ENCODE results near the gene SAMD8.
"Not testable (repeated sequence)": the region's sequence is repeated elsewhere in the genome, so short reads cannot be mapped to it uniquely, and the experiment has no call there.

Gene SAMD8

GRCh38 chr10:75166623-75166972, 55.1 kb downstream of the SAMD8 start:
- Histone ChIP-seq H3K27me3 (ENCODE audit: control insufficient read depth, insufficient read depth, low read length) (no peaks in the 10 kb centered on the region), H3K27ac (ENCODE audit: low read length) (no peak overlapping the region), H3K4me1 (ENCODE audit: control insufficient read depth, low read depth, low read length) (no peaks in the 10 kb centered on the region), H3K9ac (ENCODE audit: low read length) (no peak overlapping the region), H3K36me3 (ENCODE audit: control insufficient read depth, low read depth, low read length) (no peaks in the 10 kb centered on the region), H3K9me3 (ENCODE audit: control insufficient read depth, low read depth, low read length) (no peaks in the 10 kb centered on the region), H3K4me3 (ENCODE audit: low read length) (no peak overlapping the region)

GRCh38 chr10:75168275-75168674, 56.8 kb downstream of the SAMD8 start:
- H3K9me3 ChIP-seq (ENCODE audit: control insufficient read depth, low read depth, low read length), result no peaks in the 10 kb centered on the region
- no peaks in the 10 kb centered on the region for H3K36me3 ChIP-seq (ENCODE audit: control insufficient read depth, low read depth, low read length)
- H3K9ac ChIP-seq (ENCODE audit: low read length), result no peak overlapping the region
- H3K4me1 ChIP-seq (ENCODE audit: control insufficient read depth, low read depth, low read length), result no peaks in the 10 kb centered on the region
- H3K27ac ChIP-seq (ENCODE audit: low read length), result no peak overlapping the region
- no peak overlapping the region for H3K4me3 ChIP-seq (ENCODE audit: low read length)
- H3K27me3 ChIP-seq (ENCODE audit: control insufficient read depth, insufficient read depth, low read length), result no peaks in the 10 kb centered on the region

DNA sequence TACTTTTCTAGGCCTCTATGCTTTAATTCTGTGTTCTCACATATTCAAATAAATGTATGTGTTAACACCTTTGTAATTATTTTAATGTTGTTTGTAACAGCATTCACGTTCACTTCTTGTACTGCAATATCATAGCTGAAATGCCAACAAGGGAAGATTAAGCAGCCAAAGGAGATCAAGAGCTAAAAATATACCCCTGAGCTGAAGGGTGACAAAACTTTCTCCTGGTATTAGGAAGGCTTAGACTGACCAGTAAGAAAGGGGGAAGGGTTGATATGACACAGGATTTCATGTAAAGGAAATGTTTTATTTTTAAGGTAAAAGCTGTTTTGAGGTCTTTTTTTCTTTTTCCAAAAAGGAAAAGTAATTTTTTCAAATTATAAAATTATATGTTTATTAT, 58.8 kb downstream of the SAMD8 start:
- Histone ChIP-seq H3K36me3 (ENCODE audit: control insufficient read depth, low read depth, low read length) (no peaks in the 10 kb centered on the region), H3K9me3 (ENCODE audit: control insufficient read depth, low read depth, low read length) (no peaks in the 10 kb centered on the region), H3K27me3 (ENCODE audit: control insufficient read depth, insufficient read depth, low read length) (no peaks in the 10 kb centered on the region), H3K9ac (ENCODE audit: low read length) (no peak overlapping the region), H3K4me3 (ENCODE audit: low read length) (no peak overlapping the region), H3K4me1 (ENCODE audit: control insufficient read depth, low read depth, low read length) (no peaks in the 10 kb centered on the region), H3K27ac (ENCODE audit: low read length) (no peak overlapping the region)

DNA sequence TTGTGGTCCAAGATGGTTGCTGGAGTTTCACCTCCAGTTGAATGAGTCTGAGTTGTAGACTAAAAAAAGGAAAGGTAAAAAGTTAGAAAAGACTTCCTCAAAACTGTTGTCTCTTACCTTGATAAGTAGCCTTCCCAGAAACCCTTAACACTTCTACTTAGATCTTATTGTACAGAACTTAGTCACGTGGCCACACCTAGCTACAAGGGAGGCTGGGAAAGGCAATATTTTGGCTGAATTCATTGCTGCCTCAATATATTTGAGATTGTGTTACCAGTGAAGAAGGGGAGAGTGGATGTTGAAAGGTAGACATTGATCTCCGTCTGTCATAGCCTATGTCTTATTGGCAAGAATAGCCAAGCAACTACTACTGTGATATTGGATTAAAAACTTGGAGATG, 63.6 kb downstream of the SAMD8 start:
- no peaks in the 10 kb centered on the region for H3K4me1 ChIP-seq (ENCODE audit: control insufficient read depth, low read depth, low read length)
- no peak overlapping the region for H3K4me3 ChIP-seq (ENCODE audit: low read length)
- no peaks in the 10 kb centered on the region for H3K9me3 ChIP-seq (ENCODE audit: control insufficient read depth, low read depth, low read length)
- no peak overlapping the region for H3K9ac ChIP-seq (ENCODE audit: low read length)
- H3K27ac ChIP-seq (ENCODE audit: low read length), result no peak overlapping the region
- no peaks in the 10 kb centered on the region for H3K27me3 ChIP-seq (ENCODE audit: control insufficient read depth, insufficient read depth, low read length)
- H3K36me3 ChIP-seq (ENCODE audit: control insufficient read depth, low read depth, low read length), result peaks cover 11% of the 10 kb centered on the region

DNA sequence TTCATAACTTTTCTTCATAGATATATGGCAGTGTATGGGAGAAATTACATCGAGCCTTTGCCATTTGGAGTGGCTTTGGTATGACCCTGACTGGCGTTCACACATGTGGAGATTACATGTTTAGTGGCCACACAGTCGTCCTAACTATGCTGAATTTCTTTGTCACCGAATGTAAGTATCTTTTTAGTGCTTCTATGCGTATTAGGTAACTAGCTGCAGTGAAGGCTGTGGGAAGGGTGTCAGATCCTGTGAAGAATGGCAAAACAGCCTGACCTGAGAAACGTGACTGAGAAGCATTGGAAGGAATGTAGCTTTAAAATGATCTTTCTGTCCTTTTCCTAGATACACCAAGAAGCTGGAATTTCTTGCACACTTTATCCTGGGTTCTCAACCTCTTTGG, 64.6 kb downstream of the SAMD8 start:
- Histone ChIP-seq H3K27ac (ENCODE audit: low read length) (no peak overlapping the region), H3K27me3 (ENCODE audit: control insufficient read depth, insufficient read depth, low read length) (no peaks in the 10 kb centered on the region), H3K9ac (ENCODE audit: low read length) (no peak overlapping the region), H3K36me3 (ENCODE audit: control insufficient read depth, low read depth, low read length) (peaks cover 11% of the 10 kb centered on the region), H3K4me1 (ENCODE audit: control insufficient read depth, low read depth, low read length) (no peaks in the 10 kb centered on the region), H3K9me3 (ENCODE audit: control insufficient read depth, low read depth, low read length) (no peaks in the 10 kb centered on the region), H3K4me3 (ENCODE audit: low read length) (no peak overlapping the region)

- Histone ChIP-seq H3K4me3 (ENCODE audit: low read length) (no peak overlapping the region), H3K27ac (ENCODE audit: low read length) (no peak overlapping the region), H3K9me3 (ENCODE audit: control insufficient read depth, low read depth, low read length) (no peaks in the 10 kb centered on the region), H3K36me3 (ENCODE audit: control insufficient read depth, low read depth, low read length) (peaks cover 16% of the 10 kb centered on the region), H3K4me1 (ENCODE audit: control insufficient read depth, low read depth, low read length) (no peaks in the 10 kb centered on the region), H3K9ac (ENCODE audit: low read length) (no peak overlapping the region), H3K27me3 (ENCODE audit: control insufficient read depth, insufficient read depth, low read length) (no peaks in the 10 kb centered on the region)
Observed at GRCh38 chr10:75176736-75177135, 65.3 kb downstream of the SAMD8 start.

- H3K27ac ChIP-seq (ENCODE audit: low read length), result no peak overlapping the region
Observed at GRCh38 chr10:75179657-75180177, 68.3 kb downstream of the SAMD8 start.

DNA sequence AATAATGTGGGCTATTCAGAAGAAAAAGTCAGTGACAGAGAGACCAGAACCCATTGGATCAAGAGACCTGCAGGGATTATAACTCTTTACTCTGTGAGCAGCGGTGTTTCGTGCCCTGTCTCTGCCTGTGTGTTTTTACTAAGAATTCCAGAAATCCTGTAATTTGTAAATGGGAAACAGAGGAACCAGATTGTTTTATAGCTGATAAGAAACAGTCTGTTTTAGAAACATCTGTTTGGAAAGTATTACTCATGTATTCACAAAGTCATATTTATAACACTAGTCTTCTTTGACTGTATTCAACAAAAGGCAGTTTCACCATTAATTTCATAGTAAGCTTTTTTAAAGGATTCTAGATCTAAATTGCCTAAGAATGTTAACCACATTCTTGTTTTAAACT, 69.1 kb downstream of the SAMD8 start:
- H3K27ac ChIP-seq (ENCODE audit: low read length), result no peak overlapping the region

More at GRCh38 chr10:75179657-75180177, 68.3 kb downstream of the SAMD8 start:
- Histone ChIP-seq H3K4me3 (ENCODE audit: low read length) (no peak overlapping the region), H3K27me3 (ENCODE audit: control insufficient read depth, insufficient read depth, low read length) (no peaks in the 10 kb centered on the region), H3K9me3 (ENCODE audit: control insufficient read depth, low read depth, low read length) (no peaks in the 10 kb centered on the region), H3K4me1 (ENCODE audit: control insufficient read depth, low read depth, low read length) (no peaks in the 10 kb centered on the region), H3K9ac (ENCODE audit: low read length) (no peak overlapping the region), H3K36me3 (ENCODE audit: control insufficient read depth, low read depth, low read length) (peaks cover 16% of the 10 kb centered on the region)

GRCh38 chr10:75181073-75181472, 69.6 kb downstream of the SAMD8 start:
- H3K27me3 ChIP-seq (ENCODE audit: control insufficient read depth, insufficient read depth, low read length), result no peaks in the 10 kb centered on the region
- H3K9me3 ChIP-seq (ENCODE audit: control insufficient read depth, low read depth, low read length), result no peaks in the 10 kb centered on the region
- H3K36me3 ChIP-seq (ENCODE audit: control insufficient read depth, low read depth, low read length), result peaks cover 13% of the 10 kb centered on the region
- no peak overlapping the region for H3K27ac ChIP-seq (ENCODE audit: low read length)
- H3K4me3 ChIP-seq (ENCODE audit: low read length), result no peak overlapping the region
- H3K9ac ChIP-seq (ENCODE audit: low read length), result no peak overlapping the region
- H3K4me1 ChIP-seq (ENCODE audit: control insufficient read depth, low read depth, low read length), result no peaks in the 10 kb centered on the region

More for the DNA sequence above, 69.1 kb downstream of the SAMD8 start:
- Histone ChIP-seq H3K9ac (ENCODE audit: low read length) (no peak overlapping the region), H3K4me1 (ENCODE audit: control insufficient read depth, low read depth, low read length) (no peaks in the 10 kb centered on the region), H3K36me3 (ENCODE audit: control insufficient read depth, low read depth, low read length) (peaks cover 16% of the 10 kb centered on the region), H3K9me3 (ENCODE audit: control insufficient read depth, low read depth, low read length) (no peaks in the 10 kb centered on the region), H3K4me3 (ENCODE audit: low read length) (no peak overlapping the region), H3K27me3 (ENCODE audit: control insufficient read depth, insufficient read depth, low read length) (no peaks in the 10 kb centered on the region)

DNA sequence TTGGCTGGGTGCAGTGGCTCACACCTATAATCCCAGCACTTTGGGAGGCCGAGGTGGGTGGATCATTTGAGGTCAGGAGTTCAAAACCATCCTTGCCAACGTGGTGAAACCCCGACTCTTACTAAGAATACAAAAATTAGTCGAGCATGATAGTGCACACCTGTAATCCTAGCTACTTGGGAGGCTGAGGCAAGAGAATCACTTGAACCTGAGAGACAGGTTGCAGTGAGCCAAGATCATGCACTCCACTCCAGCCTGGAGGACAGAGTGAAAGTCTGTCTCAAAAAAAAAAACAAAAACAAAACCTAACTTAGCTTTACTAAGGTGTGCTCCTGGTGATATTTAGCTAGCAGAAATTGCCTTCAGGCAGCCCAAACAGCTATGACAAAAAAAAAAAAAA, 74.9 kb downstream of the SAMD8 start:
- Histone ChIP-seq H3K36me3 (ENCODE audit: control insufficient read depth, low read depth, low read length) (peaks cover 3% of the 10 kb centered on the region), H3K27ac (ENCODE audit: low read length) (no peak overlapping the region), H3K9me3 (ENCODE audit: control insufficient read depth, low read depth, low read length) (no peaks in the 10 kb centered on the region), H3K27me3 (ENCODE audit: control insufficient read depth, insufficient read depth, low read length) (no peaks in the 10 kb centered on the region), H3K9ac (ENCODE audit: low read length) (no peak overlapping the region), H3K4me3 (ENCODE audit: low read length) (no peak overlapping the region), H3K4me1 (ENCODE audit: control insufficient read depth, low read depth, low read length) (peaks cover 4% of the 10 kb centered on the region)

- Histone ChIP-seq H3K4me1 (ENCODE audit: control insufficient read depth, low read depth, low read length) (peaks cover 4% of the 10 kb centered on the region), H3K27me3 (ENCODE audit: control insufficient read depth, insufficient read depth, low read length) (no peaks in the 10 kb centered on the region), H3K36me3 (ENCODE audit: control insufficient read depth, low read depth, low read length) (no peaks in the 10 kb centered on the region), H3K9ac (ENCODE audit: low read length) (no peak overlapping the region), H3K27ac (ENCODE audit: low read length) (peak overlapping the region; percentile 35), H3K9me3 (ENCODE audit: control insufficient read depth, low read depth, low read length) (no peaks in the 10 kb centered on the region), H3K4me3 (ENCODE audit: low read length) (no peak overlapping the region)
Observed at GRCh38 chr10:75187961-75188426, 76.5 kb downstream of the SAMD8 start.

GRCh38 chr10:75188522-75188921, 77.1 kb downstream of the SAMD8 start:
- not testable (repeated sequence) for H3K9me3 ChIP-seq (ENCODE audit: control insufficient read depth, low read depth, low read length); H3K27me3 ChIP-seq (ENCODE audit: control insufficient read depth, insufficient read depth, low read length); H3K36me3 ChIP-seq (ENCODE audit: control insufficient read depth, low read depth, low read length); H3K9ac ChIP-seq (ENCODE audit: low read length); H3K4me1 ChIP-seq (ENCODE audit: control insufficient read depth, low read depth, low read length); H3K4me3 ChIP-seq (ENCODE audit: low read length)
- H3K27ac ChIP-seq (ENCODE audit: low read length), result peak overlapping the region; percentile 35

Measured in iPS-18a (cell line).